GM19395 (cell line): Measurements from ENCODE around the gene NFKB2.
A peak's percentile ranks its signal among the peaks of the same experiment; 100 is the strongest.

ENCODE experiments used
- ATAC-seq: cut with Tn5 transposase; IDR thresholded peaks from one replicate; pipeline ENCODE4 v1.9.1; 2021; ENCODE audit warnings: mild to moderate bottlenecking, moderate library complexity; ENCODE audit not compliant: unreplicated experiment

The NFKB2 gene

GRCh38 chr10:102395400-102396316, at the start of gene NFKB2:
Gene NFKB2 (plus strand): TSS chr10:102395705. CDS start chr10:102395960, 255 bp downstream.
- ATAC-seq = peak; percentile 25

- ATAC-seq = no peak
Observed at GRCh38 chr10:102347236-102347828, 48.2 kb upstream of the NFKB2 start.

GRCh38 chr10:102352066-102352715, 43.3 kb upstream of the NFKB2 start:
- ATAC-seq = no peak

GRCh38 chr10:102354451-102354850, 41.1 kb upstream of the NFKB2 start:
- no peak for ATAC-seq

- no peak for ATAC-seq
Observed at GRCh38 chr10:102358712-102359382, 36.7 kb upstream of the NFKB2 start.

- ATAC-seq = no peak
Observed at GRCh38 chr10:102367441-102367840, 28.1 kb upstream of the NFKB2 start.

GRCh38 chr10:102368077-102368476, 27.4 kb upstream of the NFKB2 start:
- ATAC-seq = no peak

GRCh38 chr10:102371295-102371694, 24.2 kb upstream of the NFKB2 start:
- no peak for ATAC-seq

GRCh38 chr10:102375250-102375649, 20.3 kb upstream of the NFKB2 start:
- ATAC-seq = no peak

- no peak for ATAC-seq
Observed at GRCh38 chr10:102375867-102376266, 19.6 kb upstream of the NFKB2 start.

- ATAC-seq = no peak
Observed at GRCh38 chr10:102376901-102377300, 18.6 kb upstream of the NFKB2 start.

- ATAC-seq = no peak
Observed at GRCh38 chr10:102379383-102379782, 16.1 kb upstream of the NFKB2 start.

GRCh38 chr10:102381983-102382382, 13.5 kb upstream of the NFKB2 start:
- ATAC-seq = no peak

- ATAC-seq = no peak
Observed at GRCh38 chr10:102382871-102383270, 12.6 kb upstream of the NFKB2 start.

- no peak for ATAC-seq
Observed at GRCh38 chr10:102384053-102384452, 11.5 kb upstream of the NFKB2 start.

GRCh38 chr10:102384606-102385429, 10.7 kb upstream of the NFKB2 start:
- ATAC-seq = no peak

- no peak for ATAC-seq
Observed at GRCh38 chr10:102389894-102390293, 5.6 kb upstream of the NFKB2 start.

- ATAC-seq = no peak
Observed at GRCh38 chr10:102392306-102392705, 3.2 kb upstream of the NFKB2 start.

- ATAC-seq = no peak
Observed at GRCh38 chr10:102393411-102394078, 2.0 kb upstream of the NFKB2 start.
